Dermis blood vessel endothelial cell (primary cell): ENCODE results near the gene CCNJL. TPM values are rescaled to one million over a fixed set of nuclear protein-coding genes. Genes with fewer than 3 reads are reported as not detected.
A peak's percentile ranks its signal among the peaks of the same experiment; 100 is the strongest.
"Not testable (repeated sequence)": the region's sequence is repeated elsewhere in the genome, so short reads cannot be mapped to it uniquely, and the experiment has no call there.

ENCODE experiments used
- DNase-seq: peaks from one replicate; pipeline ENCODE4 v3.0.0; 2010
- total RNA-seq: library from RNA; depleted of rRNA; stranded (reverse); fragments of >200 nt; gene quantifications from 2 replicates; pipeline ENCODE4 v1.2.3, GENCODE V29; 2014

CCNJL gene
- total RNA-seq, result 8.0 and 10.4 TPM in 2 replicates

- DNase-seq, result peak; percentile 64
These were observed at the start of gene CCNJL for GRCh38 chr5:160312134-160312959. TSS of gene CCNJL (minus strand) at chr5:160312564. CDS start at chr5:160311923, 641 bp downstream.

DNA sequence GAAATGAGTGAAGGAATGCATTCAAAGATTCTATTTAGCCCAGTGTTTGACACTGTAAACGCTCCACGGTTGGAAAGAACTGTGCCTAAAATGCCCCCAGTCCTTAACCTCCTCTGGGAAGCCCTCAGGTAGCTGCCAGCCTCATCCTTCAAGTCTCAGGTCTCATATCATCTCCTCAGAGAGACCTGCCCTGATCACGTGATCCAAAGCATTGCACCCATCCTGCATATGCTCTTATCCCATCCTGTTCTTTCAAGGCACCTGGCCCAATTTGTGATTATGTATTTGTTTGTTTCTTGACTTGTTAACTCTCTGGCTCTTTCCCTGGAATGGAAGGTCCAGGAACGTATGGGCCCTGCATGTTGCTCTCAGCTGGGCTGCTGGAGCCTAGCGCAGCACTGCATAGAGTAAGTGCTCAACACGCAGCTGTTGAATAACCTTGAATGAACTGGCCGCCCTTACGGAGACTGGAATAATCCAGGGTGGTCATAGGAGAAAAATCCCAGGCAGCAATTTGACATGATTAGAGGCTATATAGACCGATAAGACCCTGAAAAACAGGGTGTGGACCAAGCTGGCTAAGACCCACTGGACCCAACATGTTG lies 49.4 kb upstream of the CCNJL start:
- DNase-seq, result no peak

GRCh38 chr5:160360310-160360709 lies 47.9 kb upstream of the CCNJL start:
- no peak for DNase-seq

GRCh38 chr5:160359816-160360215 lies 47.5 kb upstream of the CCNJL start:
- DNase-seq, result no peak

- DNase-seq, result no peak
These were observed 46.9 kb upstream of the CCNJL start for GRCh38 chr5:160359242-160359641.

GRCh38 chr5:160357861-160358411 lies 45.6 kb upstream of the CCNJL start:
- no peak for DNase-seq

GRCh38 chr5:160357394-160357793 lies 45.0 kb upstream of the CCNJL start:
- DNase-seq, result no peak

DNA sequence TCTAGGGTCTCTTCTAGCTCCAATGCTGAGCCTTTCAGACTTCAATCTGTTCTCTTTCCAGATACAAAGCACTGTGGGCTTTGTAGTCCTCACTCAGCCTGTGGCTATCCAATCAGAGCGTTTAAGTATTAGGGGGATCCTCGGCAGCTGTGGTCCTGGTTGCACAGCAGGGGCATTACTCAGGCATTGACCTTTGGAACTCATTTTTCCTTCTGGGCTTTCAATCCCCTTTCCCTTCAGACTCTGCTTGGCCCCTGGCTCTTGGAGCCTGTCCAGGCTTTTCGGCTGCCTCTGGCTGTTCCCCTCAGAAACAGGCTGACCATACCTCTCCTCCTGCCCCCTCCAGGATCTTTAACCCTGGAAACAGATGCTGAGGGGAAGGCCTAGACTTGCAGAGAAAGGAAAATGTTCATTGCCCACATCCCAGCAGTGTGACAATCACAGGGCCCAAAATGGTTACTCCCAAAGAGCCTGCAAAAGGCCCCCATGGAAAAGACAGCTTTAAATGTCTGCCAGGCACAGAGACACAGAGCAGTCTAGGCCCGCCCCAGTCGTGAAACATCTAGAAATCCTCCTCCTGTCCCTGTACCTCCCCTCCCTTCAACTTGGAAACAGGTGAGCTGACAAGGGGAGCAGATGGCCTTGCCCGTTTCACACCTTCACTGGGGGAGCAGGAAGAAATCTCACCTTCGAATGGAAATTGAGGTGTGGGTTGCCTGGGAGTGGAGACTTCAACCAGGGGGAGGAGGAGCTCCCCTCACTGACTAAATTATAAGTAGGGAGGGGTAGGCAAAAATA lies 44.4 kb upstream of the CCNJL start:
- DNase-seq, result no peak

GRCh38 chr5:160354666-160355065 lies 42.3 kb upstream of the CCNJL start:
- no peak for DNase-seq

- DNase-seq, result no peak
These were observed 41.0 kb upstream of the CCNJL start for GRCh38 chr5:160353379-160353778.

DNA sequence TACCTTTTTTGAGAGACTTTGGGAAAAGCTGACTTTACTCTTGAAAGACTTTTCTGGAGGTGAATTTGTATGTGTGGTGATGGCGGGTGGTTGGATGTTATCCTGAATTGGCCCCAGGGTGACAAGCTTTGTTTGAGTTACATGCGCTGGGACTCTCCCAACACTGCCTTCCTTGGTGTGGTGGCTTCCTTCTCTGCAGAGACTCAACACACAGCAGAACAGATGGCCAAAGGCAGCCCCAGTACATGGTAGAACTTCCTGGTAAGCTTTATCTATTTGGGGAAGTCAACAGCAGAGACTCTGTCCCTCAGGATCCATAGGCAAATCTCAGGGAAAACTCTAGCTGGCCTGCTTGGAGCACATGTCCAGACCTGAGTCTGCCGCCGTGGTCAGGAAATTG lies 39.9 kb upstream of the CCNJL start:
- no peak for DNase-seq

DNA sequence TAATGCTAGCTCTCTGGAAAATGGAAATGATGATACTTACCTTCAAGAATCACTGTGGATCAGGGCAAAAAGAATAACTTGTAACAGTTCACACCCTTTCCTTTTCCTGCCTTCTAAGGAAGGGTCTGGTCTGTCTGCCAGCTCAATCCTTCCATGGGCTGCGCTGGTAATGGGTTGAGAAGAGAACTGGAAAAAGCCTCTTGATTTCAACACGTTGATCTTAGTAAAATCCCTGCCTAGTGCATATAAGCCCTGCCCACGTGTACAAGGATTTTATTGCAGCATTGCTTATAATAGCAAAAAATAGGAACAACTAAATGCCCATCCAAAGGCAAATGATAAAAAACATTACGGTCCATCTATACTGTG lies 37.6 kb upstream of the CCNJL start:
- no peak for DNase-seq

GRCh38 chr5:160349249-160349934 lies 37.0 kb upstream of the CCNJL start:
- no peak for DNase-seq

GRCh38 chr5:160348080-160348479 lies 35.7 kb upstream of the CCNJL start:
- DNase-seq, result no peak

- no peak for DNase-seq
These were observed 35.1 kb upstream of the CCNJL start for GRCh38 chr5:160347448-160347847.

GRCh38 chr5:160342413-160342941 lies 30.1 kb upstream of the CCNJL start:
- DNase-seq, result no peak

DNA sequence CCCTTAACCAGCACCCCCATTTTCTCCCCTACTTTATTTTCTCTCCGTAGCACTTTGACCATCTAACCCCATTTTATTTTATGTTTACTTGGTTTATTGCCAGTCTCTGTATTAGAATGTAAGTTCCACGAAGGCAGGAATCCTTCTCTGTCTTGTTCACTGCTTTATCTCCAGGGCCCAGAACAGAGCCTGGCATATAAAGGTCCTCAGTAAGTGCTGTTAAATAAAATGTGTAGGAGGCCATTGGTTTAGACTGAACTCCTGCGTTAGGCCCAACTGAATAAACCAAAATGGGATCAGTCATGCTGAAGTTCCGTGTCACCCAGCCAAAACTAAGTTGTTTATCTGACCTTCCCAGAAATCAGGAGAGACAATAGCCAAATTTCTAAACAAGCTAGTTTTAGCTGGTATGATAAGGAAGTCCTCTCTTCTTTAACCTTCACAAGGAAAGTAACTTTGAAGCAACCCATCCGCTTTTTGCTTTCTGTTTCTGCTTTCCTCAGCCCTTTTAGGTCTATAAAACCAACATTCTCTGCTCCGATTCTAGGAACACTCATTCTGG lies 29.0 kb upstream of the CCNJL start:
- no peak for DNase-seq

- peak; percentile 7 for DNase-seq
These were observed 28.1 kb upstream of the CCNJL start for GRCh38 chr5:160340513-160340912.

DNA sequence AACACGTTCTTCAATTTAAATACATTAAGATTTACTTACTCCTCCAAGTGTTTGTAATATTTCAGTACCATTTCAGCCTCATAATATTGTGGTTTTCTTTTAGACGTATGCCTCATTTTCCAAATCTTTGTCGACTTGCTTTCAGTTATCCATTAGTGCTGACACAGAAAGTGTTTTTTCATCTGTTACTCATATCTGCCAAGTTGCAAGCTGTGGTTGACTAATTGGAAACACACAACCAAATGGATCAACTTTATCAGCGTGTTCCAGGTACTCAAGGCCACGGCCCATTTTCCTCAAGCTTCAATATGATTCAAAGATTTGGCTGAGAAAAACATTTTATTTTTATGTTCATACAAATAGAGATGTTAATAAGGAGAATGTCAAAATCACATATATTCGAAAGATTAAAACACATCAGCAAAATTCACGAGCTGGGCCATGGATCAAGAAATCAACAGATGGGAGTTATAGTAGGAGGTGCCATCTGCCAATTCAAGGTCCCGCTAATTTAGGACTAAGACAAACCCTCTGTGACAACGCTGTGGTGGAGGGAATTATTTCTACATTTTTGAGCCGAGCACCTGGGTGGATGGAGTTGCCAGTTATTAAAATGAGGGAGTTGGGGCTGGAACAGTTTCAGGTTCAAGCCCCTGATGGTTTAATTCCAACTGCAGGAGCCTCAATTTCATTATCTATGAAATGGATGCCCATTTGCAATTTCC lies 27.2 kb upstream of the CCNJL start:
- no peak for DNase-seq

DNA sequence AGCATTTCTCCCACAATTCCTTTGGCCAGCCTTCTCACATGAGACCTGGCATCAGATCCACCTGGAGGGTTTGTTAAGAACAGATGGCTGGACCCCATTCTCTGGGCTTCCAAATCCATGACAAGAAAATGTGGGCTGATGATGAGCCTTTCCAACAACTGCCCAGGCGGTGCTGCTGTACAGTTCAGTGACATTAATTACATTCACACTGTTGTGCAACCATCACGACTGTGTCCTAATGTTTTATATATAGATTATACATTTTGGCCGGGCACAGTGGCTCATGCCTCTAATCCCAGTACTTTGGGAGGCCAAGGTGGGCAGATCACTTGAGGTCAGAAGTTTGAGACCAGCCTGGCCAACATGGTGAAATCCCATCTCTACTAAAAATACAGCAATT lies 22.4 kb upstream of the CCNJL start:
- DNase-seq, result not testable (repeated sequence)

GRCh38 chr5:160333721-160334120 lies 21.4 kb upstream of the CCNJL start:
- DNase-seq, result no peak
